ENCODE results near the gene PLEKHB2. TPM values are rescaled to one million over a fixed set of nuclear protein-coding genes. Genes with fewer than 3 reads are reported as not detected.

PLEKHB2 gene
- total and polyA plus RNA-seq, 10 of the 15 experiments (the other 5 are each of a cell fraction or from before 2014, with no cell fraction given): 12.3 to 55.6 (median 26.2) TPM

DNA sequence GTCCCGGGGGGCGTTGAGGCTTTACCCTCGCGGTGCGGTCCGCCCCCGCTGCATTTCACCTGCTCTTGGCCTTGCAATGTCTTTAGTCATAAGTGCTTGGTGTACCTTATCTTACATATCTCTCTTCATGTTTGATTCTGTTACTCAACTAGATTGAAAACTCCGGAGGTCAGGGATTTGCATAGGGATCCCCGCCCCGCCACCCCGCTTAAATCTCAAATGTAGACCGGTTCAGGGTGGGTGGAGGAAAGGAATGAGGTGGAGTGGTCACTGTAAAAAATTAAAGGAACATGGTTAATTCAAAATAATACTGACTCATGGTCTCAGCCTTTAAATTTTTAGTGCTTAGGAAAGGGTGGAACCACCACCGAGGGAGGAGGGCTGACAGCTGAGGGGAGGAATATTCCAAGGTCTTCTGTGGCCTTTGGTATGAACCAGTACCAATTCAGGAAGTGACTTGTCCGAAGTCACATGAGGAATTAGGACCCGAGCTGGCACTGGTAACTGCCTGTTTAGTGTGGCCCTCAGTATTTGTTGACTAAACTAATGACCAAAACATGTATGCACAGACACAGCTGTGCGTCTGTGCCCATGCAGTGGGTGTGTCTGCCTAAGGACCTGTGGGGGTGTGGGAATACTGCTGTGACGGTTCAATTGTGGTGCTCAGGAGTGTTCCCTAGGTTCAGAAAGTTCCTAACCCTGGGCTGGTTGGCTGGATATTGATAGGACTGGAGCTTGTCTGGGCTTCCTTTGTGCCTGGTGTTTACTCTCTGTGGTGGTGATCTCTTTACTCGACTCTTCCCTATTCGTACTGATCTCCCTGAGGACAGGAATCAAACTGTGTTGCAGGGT, 1.0 kb downstream of the PLEKHB2 start (continued):
- TF ChIP-seq, protein P1, sequence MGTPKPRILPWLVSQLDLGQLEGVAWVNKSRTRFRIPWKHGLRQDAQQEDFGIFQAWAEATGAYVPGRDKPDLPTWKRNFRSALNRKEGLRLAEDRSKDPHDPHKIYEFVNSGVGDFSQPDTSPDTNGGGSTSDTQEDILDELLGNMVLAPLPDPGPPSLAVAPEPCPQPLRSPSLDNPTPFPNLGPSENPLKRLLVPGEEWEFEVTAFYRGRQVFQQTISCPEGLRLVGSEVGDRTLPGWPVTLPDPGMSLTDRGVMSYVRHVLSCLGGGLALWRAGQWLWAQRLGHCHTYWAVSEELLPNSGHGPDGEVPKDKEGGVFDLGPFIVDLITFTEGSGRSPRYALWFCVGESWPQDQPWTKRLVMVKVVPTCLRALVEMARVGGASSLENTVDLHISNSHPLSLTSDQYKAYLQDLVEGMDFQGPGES (IDR thresholded peaks at IDR 0.05): no peak
- TF ChIP-seq CBX5 (IDR thresholded peaks at IDR 0.05; ENCODE audit: low read depth) (no peak), DPF2 (IDR thresholded peaks at IDR 0.05) (no peak), SUZ12 (IDR thresholded peaks at IDR 0.05; ENCODE audit: unreplicated experiment) (no peak), KLF5 (IDR thresholded peaks at IDR 0.05; ENCODE audit: partially characterized antibody) (no peak), NR2F1 (conservative IDR thresholded peaks at IDR 0.05) (0 out of 2 replicates have a peak, but pooled peaks have one; percentile 18), ESRRA (IDR thresholded peaks at IDR 0.05; ENCODE audit: low read length) (no peak), LARP7 (IDR thresholded peaks at IDR 0.05) (no peak), RB1 (IDR thresholded peaks at IDR 0.05; ENCODE audit: borderline replicate concordance) (no peak), MXI1 (IDR thresholded peaks at IDR 0.05; ENCODE audit: low read depth, low read length) (no peak), MTA3 (IDR thresholded peaks at IDR 0.05; ENCODE audit: borderline replicate concordance, low read length) (no peak), KDM1A (IDR thresholded peaks at IDR 0.05; ENCODE audit: borderline replicate concordance) (no peak), HDAC6 (IDR thresholded peaks at IDR 0.05; ENCODE audit: unreplicated experiment) (no peak), HCFC1 (IDR thresholded peaks at IDR 0.05; ENCODE audit: low read length) (no peak; the same call in 1 of the 2 replicates), SMAD5 (IDR thresholded peaks at IDR 0.05; ENCODE audit: low read depth) (no peak), TCF7 (IDR thresholded peaks at IDR 0.05; ENCODE audit: borderline replicate concordance) (no peak), TBL1XR1 (IDR thresholded peaks at IDR 0.05; ENCODE audit: low read depth, low read length) (no peak), PAX8 (IDR thresholded peaks at IDR 0.05) (no peak), BMI1 (IDR thresholded peaks at IDR 0.05; ENCODE audit: borderline replicate concordance) (no peak), PML (IDR thresholded peaks at IDR 0.05; ENCODE audit: low read length) (no peak), POU2F2 (IDR thresholded peaks at IDR 0.05; ENCODE audit: borderline replicate concordance, low read depth, low read length) (peak; percentile 72; the same call in 1 of the 3 replicates)
- TF ChIP-seq, protein P2, sequence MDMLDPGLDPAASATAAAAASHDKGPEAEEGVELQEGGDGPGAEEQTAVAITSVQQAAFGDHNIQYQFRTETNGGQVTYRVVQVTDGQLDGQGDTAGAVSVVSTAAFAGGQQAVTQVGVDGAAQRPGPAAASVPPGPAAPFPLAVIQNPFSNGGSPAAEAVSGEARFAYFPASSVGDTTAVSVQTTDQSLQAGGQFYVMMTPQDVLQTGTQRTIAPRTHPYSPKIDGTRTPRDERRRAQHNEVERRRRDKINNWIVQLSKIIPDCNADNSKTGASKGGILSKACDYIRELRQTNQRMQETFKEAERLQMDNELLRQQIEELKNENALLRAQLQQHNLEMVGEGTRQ (IDR thresholded peaks at IDR 0.05; ENCODE audit: borderline replicate concordance, low read depth, low read length): peak; percentile 45; the same call in 1 of the 2 replicates
- TF ChIP-seq, protein P3, sequence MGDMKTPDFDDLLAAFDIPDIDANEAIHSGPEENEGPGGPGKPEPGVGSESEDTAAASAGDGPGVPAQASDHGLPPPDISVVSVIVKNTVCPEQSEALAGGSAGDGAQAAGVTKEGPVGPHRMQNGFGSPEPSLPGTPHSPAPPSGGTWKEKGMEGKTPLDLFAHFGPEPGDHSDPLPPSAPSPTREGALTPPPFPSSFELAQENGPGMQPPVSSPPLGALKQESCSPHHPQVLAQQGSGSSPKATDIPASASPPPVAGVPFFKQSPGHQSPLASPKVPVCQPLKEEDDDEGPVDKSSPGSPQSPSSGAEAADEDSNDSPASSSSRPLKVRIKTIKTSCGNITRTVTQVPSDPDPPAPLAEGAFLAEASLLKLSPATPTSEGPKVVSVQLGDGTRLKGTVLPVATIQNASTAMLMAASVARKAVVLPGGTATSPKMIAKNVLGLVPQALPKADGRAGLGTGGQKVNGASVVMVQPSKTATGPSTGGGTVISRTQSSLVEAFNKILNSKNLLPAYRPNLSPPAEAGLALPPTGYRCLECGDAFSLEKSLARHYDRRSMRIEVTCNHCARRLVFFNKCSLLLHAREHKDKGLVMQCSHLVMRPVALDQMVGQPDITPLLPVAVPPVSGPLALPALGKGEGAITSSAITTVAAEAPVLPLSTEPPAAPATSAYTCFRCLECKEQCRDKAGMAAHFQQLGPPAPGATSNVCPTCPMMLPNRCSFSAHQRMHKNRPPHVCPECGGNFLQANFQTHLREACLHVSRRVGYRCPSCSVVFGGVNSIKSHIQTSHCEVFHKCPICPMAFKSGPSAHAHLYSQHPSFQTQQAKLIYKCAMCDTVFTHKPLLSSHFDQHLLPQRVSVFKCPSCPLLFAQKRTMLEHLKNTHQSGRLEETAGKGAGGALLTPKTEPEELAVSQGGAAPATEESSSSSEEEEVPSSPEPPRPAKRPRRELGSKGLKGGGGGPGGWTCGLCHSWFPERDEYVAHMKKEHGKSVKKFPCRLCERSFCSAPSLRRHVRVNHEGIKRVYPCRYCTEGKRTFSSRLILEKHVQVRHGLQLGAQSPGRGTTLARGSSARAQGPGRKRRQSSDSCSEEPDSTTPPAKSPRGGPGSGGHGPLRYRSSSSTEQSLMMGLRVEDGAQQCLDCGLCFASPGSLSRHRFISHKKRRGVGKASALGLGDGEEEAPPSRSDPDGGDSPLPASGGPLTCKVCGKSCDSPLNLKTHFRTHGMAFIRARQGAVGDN (IDR thresholded peaks at IDR 0.05): no peak
- TF ChIP-seq, protein P4, sequence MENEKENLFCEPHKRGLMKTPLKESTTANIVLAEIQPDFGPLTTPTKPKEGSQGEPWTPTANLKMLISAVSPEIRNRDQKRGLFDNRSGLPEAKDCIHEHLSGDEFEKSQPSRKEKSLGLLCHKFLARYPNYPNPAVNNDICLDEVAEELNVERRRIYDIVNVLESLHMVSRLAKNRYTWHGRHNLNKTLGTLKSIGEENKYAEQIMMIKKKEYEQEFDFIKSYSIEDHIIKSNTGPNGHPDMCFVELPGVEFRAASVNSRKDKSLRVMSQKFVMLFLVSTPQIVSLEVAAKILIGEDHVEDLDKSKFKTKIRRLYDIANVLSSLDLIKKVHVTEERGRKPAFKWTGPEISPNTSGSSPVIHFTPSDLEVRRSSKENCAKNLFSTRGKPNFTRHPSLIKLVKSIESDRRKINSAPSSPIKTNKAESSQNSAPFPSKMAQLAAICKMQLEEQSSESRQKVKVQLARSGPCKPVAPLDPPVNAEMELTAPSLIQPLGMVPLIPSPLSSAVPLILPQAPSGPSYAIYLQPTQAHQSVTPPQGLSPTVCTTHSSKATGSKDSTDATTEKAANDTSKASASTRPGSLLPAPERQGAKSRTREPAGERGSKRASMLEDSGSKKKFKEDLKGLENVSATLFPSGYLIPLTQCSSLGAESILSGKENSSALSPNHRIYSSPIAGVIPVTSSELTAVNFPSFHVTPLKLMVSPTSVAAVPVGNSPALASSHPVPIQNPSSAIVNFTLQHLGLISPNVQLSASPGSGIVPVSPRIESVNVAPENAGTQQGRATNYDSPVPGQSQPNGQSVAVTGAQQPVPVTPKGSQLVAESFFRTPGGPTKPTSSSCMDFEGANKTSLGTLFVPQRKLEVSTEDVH (IDR thresholded peaks at IDR 0.05; ENCODE audit: low read depth, partially characterized antibody): no peak

Measured in GM12878 (cell line).